ENCODE data around the gene MSGN1. TPM values are rescaled to one million over a fixed set of nuclear protein-coding genes. Genes with fewer than 3 reads are reported as not detected.

MSGN1 gene
- total and polyA plus RNA-seq, 2 of the 8 experiments (the other 6 are each of a cell fraction or from before 2014, with no cell fraction given) = not detected

DNA sequence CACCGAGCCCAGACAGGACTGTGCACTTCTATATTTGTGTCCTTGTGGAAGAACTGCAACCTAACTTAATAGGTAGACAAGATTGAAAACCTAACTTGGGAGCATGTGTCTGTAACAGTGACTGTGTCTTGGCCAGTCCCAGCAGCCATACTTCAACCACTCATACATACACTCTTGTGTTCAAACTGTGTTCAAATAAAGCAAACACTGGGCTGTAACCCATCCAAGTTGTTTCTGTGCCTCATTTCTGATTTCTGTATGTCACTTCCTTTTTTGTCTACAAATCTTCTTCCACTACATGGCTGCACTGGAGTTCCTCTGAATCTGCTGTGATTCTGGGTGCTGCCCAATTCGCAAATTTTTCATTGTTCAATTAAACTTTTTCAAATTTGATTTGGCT, 31.0 kb downstream of the MSGN1 start (continued):
- TF ChIP-seq, protein P1, sequence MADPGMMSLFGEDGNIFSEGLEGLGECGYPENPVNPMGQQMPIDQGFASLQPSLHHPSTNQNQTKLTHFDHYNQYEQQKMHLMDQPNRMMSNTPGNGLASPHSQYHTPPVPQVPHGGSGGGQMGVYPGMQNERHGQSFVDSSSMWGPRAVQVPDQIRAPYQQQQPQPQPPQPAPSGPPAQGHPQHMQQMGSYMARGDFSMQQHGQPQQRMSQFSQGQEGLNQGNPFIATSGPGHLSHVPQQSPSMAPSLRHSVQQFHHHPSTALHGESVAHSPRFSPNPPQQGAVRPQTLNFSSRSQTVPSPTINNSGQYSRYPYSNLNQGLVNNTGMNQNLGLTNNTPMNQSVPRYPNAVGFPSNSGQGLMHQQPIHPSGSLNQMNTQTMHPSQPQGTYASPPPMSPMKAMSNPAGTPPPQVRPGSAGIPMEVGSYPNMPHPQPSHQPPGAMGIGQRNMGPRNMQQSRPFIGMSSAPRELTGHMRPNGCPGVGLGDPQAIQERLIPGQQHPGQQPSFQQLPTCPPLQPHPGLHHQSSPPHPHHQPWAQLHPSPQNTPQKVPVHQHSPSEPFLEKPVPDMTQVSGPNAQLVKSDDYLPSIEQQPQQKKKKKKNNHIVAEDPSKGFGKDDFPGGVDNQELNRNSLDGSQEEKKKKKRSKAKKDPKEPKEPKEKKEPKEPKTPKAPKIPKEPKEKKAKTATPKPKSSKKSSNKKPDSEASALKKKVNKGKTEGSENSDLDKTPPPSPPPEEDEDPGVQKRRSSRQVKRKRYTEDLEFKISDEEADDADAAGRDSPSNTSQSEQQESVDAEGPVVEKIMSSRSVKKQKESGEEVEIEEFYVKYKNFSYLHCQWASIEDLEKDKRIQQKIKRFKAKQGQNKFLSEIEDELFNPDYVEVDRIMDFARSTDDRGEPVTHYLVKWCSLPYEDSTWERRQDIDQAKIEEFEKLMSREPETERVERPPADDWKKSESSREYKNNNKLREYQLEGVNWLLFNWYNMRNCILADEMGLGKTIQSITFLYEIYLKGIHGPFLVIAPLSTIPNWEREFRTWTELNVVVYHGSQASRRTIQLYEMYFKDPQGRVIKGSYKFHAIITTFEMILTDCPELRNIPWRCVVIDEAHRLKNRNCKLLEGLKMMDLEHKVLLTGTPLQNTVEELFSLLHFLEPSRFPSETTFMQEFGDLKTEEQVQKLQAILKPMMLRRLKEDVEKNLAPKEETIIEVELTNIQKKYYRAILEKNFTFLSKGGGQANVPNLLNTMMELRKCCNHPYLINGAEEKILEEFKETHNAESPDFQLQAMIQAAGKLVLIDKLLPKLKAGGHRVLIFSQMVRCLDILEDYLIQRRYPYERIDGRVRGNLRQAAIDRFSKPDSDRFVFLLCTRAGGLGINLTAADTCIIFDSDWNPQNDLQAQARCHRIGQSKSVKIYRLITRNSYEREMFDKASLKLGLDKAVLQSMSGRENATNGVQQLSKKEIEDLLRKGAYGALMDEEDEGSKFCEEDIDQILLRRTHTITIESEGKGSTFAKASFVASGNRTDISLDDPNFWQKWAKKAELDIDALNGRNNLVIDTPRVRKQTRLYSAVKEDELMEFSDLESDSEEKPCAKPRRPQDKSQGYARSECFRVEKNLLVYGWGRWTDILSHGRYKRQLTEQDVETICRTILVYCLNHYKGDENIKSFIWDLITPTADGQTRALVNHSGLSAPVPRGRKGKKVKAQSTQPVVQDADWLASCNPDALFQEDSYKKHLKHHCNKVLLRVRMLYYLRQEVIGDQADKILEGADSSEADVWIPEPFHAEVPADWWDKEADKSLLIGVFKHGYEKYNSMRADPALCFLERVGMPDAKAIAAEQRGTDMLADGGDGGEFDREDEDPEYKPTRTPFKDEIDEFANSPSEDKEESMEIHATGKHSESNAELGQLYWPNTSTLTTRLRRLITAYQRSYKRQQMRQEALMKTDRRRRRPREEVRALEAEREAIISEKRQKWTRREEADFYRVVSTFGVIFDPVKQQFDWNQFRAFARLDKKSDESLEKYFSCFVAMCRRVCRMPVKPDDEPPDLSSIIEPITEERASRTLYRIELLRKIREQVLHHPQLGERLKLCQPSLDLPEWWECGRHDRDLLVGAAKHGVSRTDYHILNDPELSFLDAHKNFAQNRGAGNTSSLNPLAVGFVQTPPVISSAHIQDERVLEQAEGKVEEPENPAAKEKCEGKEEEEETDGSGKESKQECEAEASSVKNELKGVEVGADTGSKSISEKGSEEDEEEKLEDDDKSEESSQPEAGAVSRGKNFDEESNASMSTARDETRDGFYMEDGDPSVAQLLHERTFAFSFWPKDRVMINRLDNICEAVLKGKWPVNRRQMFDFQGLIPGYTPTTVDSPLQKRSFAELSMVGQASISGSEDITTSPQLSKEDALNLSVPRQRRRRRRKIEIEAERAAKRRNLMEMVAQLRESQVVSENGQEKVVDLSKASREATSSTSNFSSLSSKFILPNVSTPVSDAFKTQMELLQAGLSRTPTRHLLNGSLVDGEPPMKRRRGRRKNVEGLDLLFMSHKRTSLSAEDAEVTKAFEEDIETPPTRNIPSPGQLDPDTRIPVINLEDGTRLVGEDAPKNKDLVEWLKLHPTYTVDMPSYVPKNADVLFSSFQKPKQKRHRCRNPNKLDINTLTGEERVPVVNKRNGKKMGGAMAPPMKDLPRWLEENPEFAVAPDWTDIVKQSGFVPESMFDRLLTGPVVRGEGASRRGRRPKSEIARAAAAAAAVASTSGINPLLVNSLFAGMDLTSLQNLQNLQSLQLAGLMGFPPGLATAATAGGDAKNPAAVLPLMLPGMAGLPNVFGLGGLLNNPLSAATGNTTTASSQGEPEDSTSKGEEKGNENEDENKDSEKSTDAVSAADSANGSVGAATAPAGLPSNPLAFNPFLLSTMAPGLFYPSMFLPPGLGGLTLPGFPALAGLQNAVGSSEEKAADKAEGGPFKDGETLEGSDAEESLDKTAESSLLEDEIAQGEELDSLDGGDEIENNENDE (IDR thresholded peaks at IDR 0.05; ENCODE audit: insufficient replicate concordance, low read length) = no peak
- no peak for TF ChIP-seq FOSL1 (IDR thresholded peaks at IDR 0.05; ENCODE audit: insufficient read depth, low read depth, low read length)
- no peak for TF ChIP-seq CHD2 (IDR thresholded peaks at IDR 0.05; ENCODE audit: low read length)
- no peak for TF ChIP-seq JUN (IDR thresholded peaks at IDR 0.05; ENCODE audit: low read depth, low read length)
- TF ChIP-seq, protein P2, sequence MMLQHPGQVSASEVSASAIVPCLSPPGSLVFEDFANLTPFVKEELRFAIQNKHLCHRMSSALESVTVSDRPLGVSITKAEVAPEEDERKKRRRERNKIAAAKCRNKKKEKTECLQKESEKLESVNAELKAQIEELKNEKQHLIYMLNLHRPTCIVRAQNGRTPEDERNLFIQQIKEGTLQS (IDR thresholded peaks at IDR 0.05; ENCODE audit: insufficient read depth, low read depth, low read length) = no peak
- TF ChIP-seq JUND (IDR thresholded peaks at IDR 0.05; ENCODE audit: low read length) = no peak
- TF ChIP-seq CBX5 (IDR thresholded peaks at IDR 0.05; ENCODE audit: low read depth, low read length) = no peak
- no peak for TF ChIP-seq SAP30 (IDR thresholded peaks at IDR 0.05; ENCODE audit: insufficient read depth, insufficient replicate concordance, low read length)
- no peak for TF ChIP-seq EGR1 (IDR thresholded peaks at IDR 0.05; ENCODE audit: borderline replicate concordance, low read depth, low read length)
- no peak for TF ChIP-seq HDAC6 (IDR thresholded peaks at IDR 0.05; ENCODE audit: low read depth, low read length)
- no peak for TF ChIP-seq MAFK (IDR thresholded peaks at IDR 0.05; ENCODE audit: low read depth, low read length)
- TF ChIP-seq ZNF274 (IDR thresholded peaks at IDR 0.05; ENCODE audit: borderline replicate concordance, extremely low read depth, low read length) = no peak

Measured in H1 (cell line).